Activated CD4-positive, alpha-beta T cell treated with anti-CD3 and anti-CD28 coated beads for 1 hour (primary cell): ENCODE results near the gene TTLL13.
A peak's percentile ranks its signal among the peaks of the same experiment; 100 is the strongest.
"Not testable (repeated sequence)": the region's sequence is repeated elsewhere in the genome, so short reads cannot be mapped to it uniquely, and the experiment has no call there.

ENCODE experiments used
- DNase-seq: peaks from one replicate; pipeline ENCODE4 v3.0.0-alpha.2; 2020

The TTLL13 gene

GRCh38 chr15:90240856-90241255 is 8.5 kb upstream of the TTLL13 start:
- no peak for DNase-seq

- no peak for DNase-seq
Measured at GRCh38 chr15:90241343-90242192, 7.8 kb upstream of the TTLL13 start.

- DNase-seq = no peak
Measured at GRCh38 chr15:90243943-90244639, 5.3 kb upstream of the TTLL13 start.

GRCh38 chr15:90248789-90249202 is 560 bp upstream of the TTLL13 start:
- DNase-seq = no peak

- DNase-seq = no peak
Measured at GRCh38 chr15:90257776-90258175, 8.4 kb downstream of the TTLL13 start.

GRCh38 chr15:90259524-90259923 is 10.2 kb downstream of the TTLL13 start:
- no peak for DNase-seq

- not testable (repeated sequence) for DNase-seq
Measured at GRCh38 chr15:90260731-90261130, 11.4 kb downstream of the TTLL13 start.

GRCh38 chr15:90261811-90262210 is 12.5 kb downstream of the TTLL13 start:
- no peak for DNase-seq

GRCh38 chr15:90262426-90262825 is 13.1 kb downstream of the TTLL13 start:
- DNase-seq = no peak

GRCh38 chr15:90264671-90265070 is 15.3 kb downstream of the TTLL13 start:
- no peak for DNase-seq

GRCh38 chr15:90265271-90266060 is 16.1 kb downstream of the TTLL13 start, which contains the start of gene NGRN:
Gene NGRN, plus strand, starts transcription at chr15:90265672. Its CDS starts 41 bp downstream, at chr15:90265713.
- DNase-seq = peak; percentile 84

GRCh38 chr15:90266061-90266431 is 16.7 kb downstream of the TTLL13 start:
- DNase-seq = peak; percentile 10

- no peak for DNase-seq
Measured at GRCh38 chr15:90266485-90266884, 17.1 kb downstream of the TTLL13 start.

- DNase-seq = no peak
Measured at GRCh38 chr15:90268415-90268814, 19.1 kb downstream of the TTLL13 start.

- DNase-seq = no peak
Measured at GRCh38 chr15:90270502-90271150, 21.3 kb downstream of the TTLL13 start.

- no peak for DNase-seq
Measured at GRCh38 chr15:90271459-90272166, 22.3 kb downstream of the TTLL13 start.

- DNase-seq = not testable (repeated sequence)
Measured at GRCh38 chr15:90278467-90278866, 29.1 kb downstream of the TTLL13 start.

- DNase-seq = not testable (repeated sequence)
Measured at GRCh38 chr15:90280743-90281142, 31.4 kb downstream of the TTLL13 start.

GRCh38 chr15:90281637-90282036 is 32.3 kb downstream of the TTLL13 start:
- not testable (repeated sequence) for DNase-seq

GRCh38 chr15:90286678-90287077 is 37.3 kb downstream of the TTLL13 start:
- DNase-seq = no peak

GRCh38 chr15:90287101-90287500 is 37.7 kb downstream of the TTLL13 start:
- no peak for DNase-seq

GRCh38 chr15:90287946-90288345 is 38.6 kb downstream of the TTLL13 start:
- DNase-seq = no peak
